ENCODE results near the gene XRCC4.

XRCC4 gene

GRCh38 chr5:83281176-83281575 lies 203.8 kb downstream of the XRCC4 start:
- DNase-seq: no peak

GRCh38 chr5:83281658-83282057 lies 204.3 kb downstream of the XRCC4 start:
- DNase-seq: no peak

- DNase-seq: no peak
These were observed 206.4 kb downstream of the XRCC4 start for GRCh38 chr5:83283761-83284160.

GRCh38 chr5:83285661-83286398 lies 208.5 kb downstream of the XRCC4 start:
- no peak for DNase-seq

GRCh38 chr5:83294246-83294645 lies 216.9 kb downstream of the XRCC4 start:
- no peak for DNase-seq

- no peak for DNase-seq
These were observed 222.0 kb downstream of the XRCC4 start for GRCh38 chr5:83299353-83299752.

GRCh38 chr5:83306572-83307241 lies 229.4 kb downstream of the XRCC4 start:
- DNase-seq: no peak

- DNase-seq: no peak
These were observed 235.3 kb downstream of the XRCC4 start for GRCh38 chr5:83312663-83313062.

GRCh38 chr5:83313436-83313835 lies 236.1 kb downstream of the XRCC4 start:
- no peak for DNase-seq

- no peak for DNase-seq
These were observed 244.2 kb downstream of the XRCC4 start for GRCh38 chr5:83321483-83322055.

GRCh38 chr5:83322273-83322924 lies 245.1 kb downstream of the XRCC4 start:
- DNase-seq: no peak

GRCh38 chr5:83323557-83324180 lies 246.3 kb downstream of the XRCC4 start:
- no peak for DNase-seq

GRCh38 chr5:83331842-83332241 lies 254.5 kb downstream of the XRCC4 start:
- DNase-seq: no peak

GRCh38 chr5:83337453-83338035 lies 260.2 kb downstream of the XRCC4 start:
- DNase-seq: no peak

- no peak for DNase-seq
These were observed 263.2 kb downstream of the XRCC4 start for GRCh38 chr5:83340511-83340918.

- DNase-seq: no peak
These were observed 264.5 kb downstream of the XRCC4 start for GRCh38 chr5:83341815-83342334.

GRCh38 chr5:83342465-83342864 lies 265.1 kb downstream of the XRCC4 start:
- no peak for DNase-seq

- no peak for DNase-seq
These were observed 266.0 kb downstream of the XRCC4 start for GRCh38 chr5:83343299-83343698.

- no peak for DNase-seq
These were observed 268.1 kb downstream of the XRCC4 start for GRCh38 chr5:83345423-83345822.

- no peak for DNase-seq
These were observed 271.0 kb downstream of the XRCC4 start for GRCh38 chr5:83348281-83348780.

GRCh38 chr5:83353231-83353630 lies 275.9 kb downstream of the XRCC4 start:
- DNase-seq: no peak

GRCh38 chr5:83353774-83354173 lies 276.4 kb downstream of the XRCC4 start:
- no peak for DNase-seq

All from NCI-H1930 (cell line).